Lower leg skin (tissue), 3 donors: Measurements from ENCODE around the gene AGPS.

Source experiments
- POLR2A ChIP-seq, 2 donors: fragments of 450-650 bp; IDR thresholded peaks; one replicate each; pipeline ENCODE4 v1.6.1; 2016 to 2017; ENCODE audit warnings: antibody characterized with exemption in 2 of 2, mild to moderate bottlenecking in 1 of 2, moderate library complexity in 1 of 2
- TF ChIP-seq, protein P1 (sequence below), 3 donors: fragments of 450-650 bp; IDR thresholded peaks; one replicate each; pipeline ENCODE4 v1.5.1; 2016; ENCODE audit warnings: antibody characterized with exemption in 3 of 3, mild to moderate bottlenecking in 3 of 3, moderate library complexity in 2 of 3

GRCh38 chr2:177363332-177363731 is 29.2 kb upstream of the AGPS start:
- TF ChIP-seq, protein P1, sequence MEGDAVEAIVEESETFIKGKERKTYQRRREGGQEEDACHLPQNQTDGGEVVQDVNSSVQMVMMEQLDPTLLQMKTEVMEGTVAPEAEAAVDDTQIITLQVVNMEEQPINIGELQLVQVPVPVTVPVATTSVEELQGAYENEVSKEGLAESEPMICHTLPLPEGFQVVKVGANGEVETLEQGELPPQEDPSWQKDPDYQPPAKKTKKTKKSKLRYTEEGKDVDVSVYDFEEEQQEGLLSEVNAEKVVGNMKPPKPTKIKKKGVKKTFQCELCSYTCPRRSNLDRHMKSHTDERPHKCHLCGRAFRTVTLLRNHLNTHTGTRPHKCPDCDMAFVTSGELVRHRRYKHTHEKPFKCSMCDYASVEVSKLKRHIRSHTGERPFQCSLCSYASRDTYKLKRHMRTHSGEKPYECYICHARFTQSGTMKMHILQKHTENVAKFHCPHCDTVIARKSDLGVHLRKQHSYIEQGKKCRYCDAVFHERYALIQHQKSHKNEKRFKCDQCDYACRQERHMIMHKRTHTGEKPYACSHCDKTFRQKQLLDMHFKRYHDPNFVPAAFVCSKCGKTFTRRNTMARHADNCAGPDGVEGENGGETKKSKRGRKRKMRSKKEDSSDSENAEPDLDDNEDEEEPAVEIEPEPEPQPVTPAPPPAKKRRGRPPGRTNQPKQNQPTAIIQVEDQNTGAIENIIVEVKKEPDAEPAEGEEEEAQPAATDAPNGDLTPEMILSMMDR (IDR thresholded peaks at IDR 0.05) = no peak
- TF ChIP-seq POLR2A (IDR thresholded peaks at IDR 0.05) = no peak
